BJ (cell line): ENCODE measurements around the gene CDAN1. TPM values are rescaled to one million over a fixed set of nuclear protein-coding genes. Genes with fewer than 3 reads are reported as not detected.

Source experiments
- CTCF ChIA-PET: fragments of 350-600 bp; formaldehyde crosslinking; extraction: SDS; loops from one replicate; lab custom pipeline; 2021; ENCODE audit warnings: antibody characterized with exemption, inconsistent platforms; lab: Yijun Ruan, JAX
- POLR2A ChIA-PET: fragments of 300-600 bp; sonication (Branson Sonifier 250); formaldehyde crosslinking; extraction: SDS; loops from one replicate; lab custom pipeline; 2021; ENCODE audit warnings: antibody characterized with exemption; lab: Charles Lee
- DNase-seq: peaks from one replicate; pipeline ENCODE4 v3.0.0-alpha.2; 2011; ENCODE audit warnings: low read depth
- H3K27me3 ChIP-seq: 2 replicates; pipeline ENCODE4 v1.6.0; 2011; ENCODE audit warnings: low read length; ENCODE audit not compliant: control insufficient read depth, insufficient read depth
- H3K36me3 ChIP-seq: 2 replicates; pipeline ENCODE4 v1.5.1; 2011; ENCODE audit warnings: low read length; ENCODE audit not compliant: control insufficient read depth, insufficient read depth
- H3K4me3 ChIP-seq: 2 replicates; pipeline ENCODE4 v1.5.1; 2011; ENCODE audit warnings: low read depth, mild to moderate bottlenecking, control low read depth, low read length
- CTCF ChIP-seq: IDR thresholded peaks from 2 replicates; pipeline ENCODE4 v1.5.1; 2011; ENCODE audit warnings: low read depth, mild to moderate bottlenecking, control low read depth, inconsistent platforms, low read length, moderate library complexity; ENCODE audit not compliant: insufficient read depth
- polyA plus RNA-seq: library from polyadenylated mRNA; depleted of rRNA; stranded (reverse); fragments of >200 nt; gene quantifications from 2 replicates; pipeline ENCODE4 v1.2.3, GENCODE V29; 2011

CDAN1 gene
- polyA plus RNA-seq, 1 experiment, result 4.3 TPM

GRCh38 chr15:42730135-42730534 is 6.8 kb downstream of the CDAN1 start:
- no peak overlapping the region for H3K4me3 ChIP-seq
- ChIA-PET CTCF (no interaction called here), POLR2A (no interaction called here)
- H3K27me3 ChIP-seq, result no peaks in the 10 kb centered on the region
- no peak for DNase-seq
- TF ChIP-seq CTCF, result no peak
- peaks cover 45% of the 10 kb centered on the region for H3K36me3 ChIP-seq

DNA sequence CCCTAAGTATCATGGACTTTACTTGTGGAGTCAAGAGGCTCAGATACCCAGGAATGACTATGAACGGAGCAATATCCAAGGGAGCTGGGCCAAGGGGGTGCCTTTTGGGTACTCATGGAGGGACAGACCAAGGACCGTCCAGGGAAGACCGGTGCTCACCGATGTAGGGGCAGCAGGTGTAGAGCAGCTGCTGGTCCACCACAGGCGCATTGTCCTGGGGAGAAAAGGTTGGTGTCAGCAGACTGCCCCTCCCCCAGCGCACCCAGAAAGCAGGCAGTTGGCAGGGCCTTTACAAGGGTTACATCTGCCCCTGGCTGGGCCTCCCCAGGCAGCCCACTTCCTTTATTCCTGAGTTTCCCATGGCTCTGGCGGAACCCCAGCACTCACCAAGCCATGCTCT is 7.5 kb downstream of the CDAN1 start:
- H3K4me3 ChIP-seq, result no peak overlapping the region
- no peaks in the 10 kb centered on the region for H3K27me3 ChIP-seq
- H3K36me3 ChIP-seq, result peaks cover 42% of the 10 kb centered on the region
- ChIA-PET CTCF (no interaction called here), POLR2A (no interaction called here)
- no peak for DNase-seq
- TF ChIP-seq CTCF, result no peak

DNA sequence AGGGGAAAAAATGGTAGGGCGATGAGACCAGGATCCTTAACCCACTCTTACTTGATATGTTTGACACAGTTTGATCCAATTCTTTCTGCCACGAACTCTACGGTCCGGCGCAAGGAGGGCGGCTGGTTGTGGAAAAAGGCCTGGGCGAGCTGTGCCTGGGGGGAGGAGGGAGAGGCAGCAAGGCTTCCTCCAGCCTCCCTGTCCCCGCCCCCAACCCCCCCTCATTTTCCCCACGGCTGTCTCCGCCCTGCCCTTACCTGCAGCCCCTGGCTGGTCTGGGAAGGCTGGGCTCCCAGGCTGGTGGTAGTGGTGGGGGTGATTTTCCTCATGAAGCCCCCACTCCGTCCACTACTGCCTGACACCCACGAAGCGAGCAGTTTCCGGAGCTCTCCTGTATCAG is 8.0 kb downstream of the CDAN1 start:
- no peak for TF ChIP-seq CTCF
- POLR2A ChIA-PET, result no interaction called here
- Histone ChIP-seq H3K36me3 (peaks cover 43% of the 10 kb centered on the region), H3K4me3 (no peak overlapping the region), H3K27me3 (no peaks in the 10 kb centered on the region)
- no peak for DNase-seq
- CTCF ChIA-PET, result no interaction called here

GRCh38 chr15:42728560-42728959 is 8.4 kb downstream of the CDAN1 start:
- DNase-seq, result no peak
- POLR2A ChIA-PET, result no interaction called here
- Histone ChIP-seq H3K27me3 (no peaks in the 10 kb centered on the region), H3K36me3 (peaks cover 43% of the 10 kb centered on the region), H3K4me3 (no peak overlapping the region)
- CTCF ChIA-PET, result no interaction called here
- TF ChIP-seq CTCF, result no peak

- no peak for DNase-seq
- CTCF ChIA-PET, result interaction anchor here (1.4 kb wide), 1 partner anchor 24 kb away, joined by 4 read pairs; no protein-coding TSS in a partner anchor
- POLR2A ChIA-PET, result no interaction called here
- Histone ChIP-seq H3K27me3 (no peaks in the 10 kb centered on the region), H3K36me3 (peaks cover 43% of the 10 kb centered on the region), H3K4me3 (no peak overlapping the region)
- no peak for TF ChIP-seq CTCF
Observed at GRCh38 chr15:42727750-42728381, 9.1 kb downstream of the CDAN1 start.
